Prostate gland (tissue), 2 donors: ENCODE measurements around the gene ATP5ME.

Source experiments
- POLR2A ChIP-seq: fragments of 450-650 bp; IDR thresholded peaks from one replicate; pipeline ENCODE4 v1.6.1; 2016; ENCODE audit warnings: antibody characterized with exemption, mild to moderate bottlenecking
- POLR2AphosphoS5 ChIP-seq: sonication (generic); formaldehyde crosslinking; IDR thresholded peaks from one replicate; pipeline ENCODE4 v1.6.1; 2017; ENCODE audit warnings: antibody characterized with exemption
- TF ChIP-seq, protein P1 (sequence below), 4 experiments: fragments of 200-600 bp in 2 of 4; fragments of 450-650 bp in 2 of 4; sonication (generic) in 2 of 4; IDR thresholded peaks; 1 replicate in 3 of 4; 2 replicates in 1 of 4; pipeline ENCODE4 v1.5.1; 2016 to 2019; ENCODE audit warnings: antibody characterized with exemption in 4 of 4, mild to moderate bottlenecking in 2 of 4, moderate library complexity in 2 of 4

DNA sequence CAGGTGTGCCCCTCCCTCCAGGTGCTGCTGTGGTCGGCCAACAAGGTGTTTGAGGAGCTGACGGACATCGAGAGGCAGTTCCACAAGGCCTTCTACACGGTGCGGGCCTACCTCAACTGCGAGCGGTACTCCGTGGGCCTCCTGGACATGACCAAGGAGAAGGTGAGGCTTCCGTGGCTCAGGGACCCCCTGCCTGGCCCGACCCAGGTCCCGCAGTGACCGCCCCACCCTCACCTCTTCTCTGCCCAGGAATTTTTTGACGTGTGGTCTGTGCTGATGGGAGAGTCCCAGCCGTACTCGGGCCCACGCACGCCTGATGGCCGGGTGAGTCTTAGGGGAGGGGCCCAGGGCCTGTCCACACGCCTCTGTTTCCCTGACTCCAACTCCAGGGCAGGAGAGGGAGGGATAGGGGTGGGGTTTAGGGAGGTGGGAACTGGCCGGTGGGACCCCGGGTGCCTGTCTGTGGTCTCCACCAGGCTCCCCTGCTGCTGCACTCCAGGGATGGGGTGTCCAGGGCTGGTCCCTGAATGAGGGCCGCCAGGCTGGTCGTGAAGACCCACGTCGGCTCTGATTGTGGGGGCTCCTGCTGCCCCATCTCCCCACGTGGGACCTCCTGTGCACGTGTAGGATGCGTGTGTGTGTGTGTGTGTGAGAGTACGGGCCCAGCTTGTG is 20.1 kb downstream of the ATP5ME start:
- TF ChIP-seq, protein P1, sequence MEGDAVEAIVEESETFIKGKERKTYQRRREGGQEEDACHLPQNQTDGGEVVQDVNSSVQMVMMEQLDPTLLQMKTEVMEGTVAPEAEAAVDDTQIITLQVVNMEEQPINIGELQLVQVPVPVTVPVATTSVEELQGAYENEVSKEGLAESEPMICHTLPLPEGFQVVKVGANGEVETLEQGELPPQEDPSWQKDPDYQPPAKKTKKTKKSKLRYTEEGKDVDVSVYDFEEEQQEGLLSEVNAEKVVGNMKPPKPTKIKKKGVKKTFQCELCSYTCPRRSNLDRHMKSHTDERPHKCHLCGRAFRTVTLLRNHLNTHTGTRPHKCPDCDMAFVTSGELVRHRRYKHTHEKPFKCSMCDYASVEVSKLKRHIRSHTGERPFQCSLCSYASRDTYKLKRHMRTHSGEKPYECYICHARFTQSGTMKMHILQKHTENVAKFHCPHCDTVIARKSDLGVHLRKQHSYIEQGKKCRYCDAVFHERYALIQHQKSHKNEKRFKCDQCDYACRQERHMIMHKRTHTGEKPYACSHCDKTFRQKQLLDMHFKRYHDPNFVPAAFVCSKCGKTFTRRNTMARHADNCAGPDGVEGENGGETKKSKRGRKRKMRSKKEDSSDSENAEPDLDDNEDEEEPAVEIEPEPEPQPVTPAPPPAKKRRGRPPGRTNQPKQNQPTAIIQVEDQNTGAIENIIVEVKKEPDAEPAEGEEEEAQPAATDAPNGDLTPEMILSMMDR (IDR thresholded peaks at IDR 0.05), result no peak
- TF ChIP-seq POLR2A, result no peak
- TF ChIP-seq POLR2AphosphoS5, result no peak
